HEK293T (cell line): ENCODE data around the gene EXOC7.
"Not testable (repeated sequence)": the region's sequence is repeated elsewhere in the genome, so short reads cannot be mapped to it uniquely, and the experiment has no call there.

Experiments used
- CTCF ChIA-PET: fragments of 350-600 bp; formaldehyde crosslinking; extraction: SDS; loops from one replicate; lab custom pipeline; 2021; ENCODE audit warnings: antibody characterized with exemption, inconsistent platforms; lab: Yijun Ruan, JAX
- POLR2A ChIA-PET: fragments of 350-600 bp; formaldehyde crosslinking; extraction: SDS; loops from one replicate; lab custom pipeline; 2020; ENCODE audit warnings: antibody characterized with exemption, inconsistent platforms; lab: Yijun Ruan, JAX
- DNase-seq: peaks from one replicate; pipeline ENCODE4 v3.0.0; 2012; ENCODE audit warnings: mixed read lengths; ENCODE audit errors: extremely low spot score
- ARNT ChIP-seq: fragments of 450-650 bp; IDR thresholded peaks from 2 replicates; pipeline ENCODE4 v1.6.1; 2017; ENCODE audit warnings: mild to moderate bottlenecking
- BHLHE40 ChIP-seq: fragments of 450-650 bp; IDR thresholded peaks from 2 replicates; pipeline ENCODE4 v1.6.1; 2016; ENCODE audit warnings: mild to moderate bottlenecking, moderate library complexity, borderline replicate concordance
- CTBP1 ChIP-seq: fragments of 450-650 bp; IDR thresholded peaks from 2 replicates; pipeline ENCODE4 v1.6.1; 2016; ENCODE audit warnings: borderline replicate concordance
- ELF4 ChIP-seq: fragments of 450-650 bp; IDR thresholded peaks from 2 replicates; pipeline ENCODE4 v1.6.1; 2017; ENCODE audit warnings: antibody characterized with exemption
- FOXA1 ChIP-seq: fragments of 450-650 bp; IDR thresholded peaks from 2 replicates; pipeline ENCODE4 v1.6.1; 2016; ENCODE audit warnings: mild to moderate bottlenecking
- FOXK2 ChIP-seq: fragments of 450-650 bp; IDR thresholded peaks from 2 replicates; pipeline ENCODE4 v1.6.1; 2016; ENCODE audit warnings: mild to moderate bottlenecking
- FOXM1 ChIP-seq: fragments of 450-650 bp; IDR thresholded peaks from 2 replicates; pipeline ENCODE4 v1.6.1; 2017; ENCODE audit warnings: mild to moderate bottlenecking, borderline replicate concordance
- HDGF ChIP-seq: fragments of 450-650 bp; IDR thresholded peaks from 2 replicates; pipeline ENCODE4 v1.6.1; 2017; ENCODE audit warnings: antibody characterized with exemption, borderline replicate concordance
- L3MBTL2 ChIP-seq: fragments of 450-650 bp; conservative IDR thresholded peaks from 2 replicates; pipeline ENCODE4 v1.6.1; 2016; ENCODE audit warnings: mild to moderate bottlenecking
- LEF1 ChIP-seq: fragments of 450-650 bp; IDR thresholded peaks from 2 replicates; pipeline ENCODE4 v1.6.1; 2017; ENCODE audit warnings: mild to moderate bottlenecking, borderline replicate concordance
- NFRKB ChIP-seq: fragments of 450-650 bp; IDR thresholded peaks from 2 replicates; pipeline ENCODE4 v1.6.1; 2016; ENCODE audit warnings: mild to moderate bottlenecking, moderate library complexity
- SP1 ChIP-seq: fragments of 450-650 bp; IDR thresholded peaks from 2 replicates; pipeline ENCODE4 v1.6.1; 2017
- SUZ12 ChIP-seq: fragments of 450-650 bp; IDR thresholded peaks from 2 replicates; pipeline ENCODE4 v1.6.1; 2016; ENCODE audit warnings: mild to moderate bottlenecking
- TARDBP ChIP-seq: fragments of 450-650 bp; IDR thresholded peaks from 2 replicates; pipeline ENCODE4 v1.6.1; 2016
- ZNF384 ChIP-seq: fragments of 450-650 bp; IDR thresholded peaks from 2 replicates; pipeline ENCODE4 v1.6.1; 2016
- TF ChIP-seq, protein P1 (sequence below): fragments of 450-650 bp; IDR thresholded peaks from 2 replicates; pipeline ENCODE4 v1.6.1; 2016

Gene EXOC7

DNA sequence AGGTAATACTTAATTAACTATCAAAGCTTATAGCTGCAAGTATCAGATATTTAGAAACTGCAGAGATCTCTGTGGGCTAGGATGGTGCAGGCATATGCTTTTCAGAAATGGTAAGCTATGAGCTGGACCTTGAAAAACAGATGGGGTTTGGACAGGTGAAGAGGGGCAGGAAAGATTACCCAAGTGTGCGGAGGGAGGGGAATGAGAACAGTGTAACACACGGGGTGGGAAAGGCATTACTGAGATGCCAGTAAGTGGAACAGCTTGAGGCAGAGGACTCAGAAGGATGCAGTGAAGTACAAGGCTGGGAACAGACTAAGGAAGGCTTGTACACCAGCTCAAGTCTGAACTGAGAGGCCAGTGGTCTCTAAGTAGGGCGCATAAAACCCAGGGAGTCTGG, 54.3 kb downstream of the EXOC7 start:
- ChIA-PET CTCF (no interaction called here), POLR2A (no interaction called here)
- no peak for DNase-seq
- TF ChIP-seq FOXA1, result no peak
- TF ChIP-seq FOXM1, result no peak
- no peak for TF ChIP-seq FOXK2
- TF ChIP-seq HDGF, result no peak
- no peak for TF ChIP-seq ELF4
- TF ChIP-seq ZNF384, result no peak
- no peak for TF ChIP-seq NFRKB
- TF ChIP-seq TARDBP, result no peak
- TF ChIP-seq, protein P1, sequence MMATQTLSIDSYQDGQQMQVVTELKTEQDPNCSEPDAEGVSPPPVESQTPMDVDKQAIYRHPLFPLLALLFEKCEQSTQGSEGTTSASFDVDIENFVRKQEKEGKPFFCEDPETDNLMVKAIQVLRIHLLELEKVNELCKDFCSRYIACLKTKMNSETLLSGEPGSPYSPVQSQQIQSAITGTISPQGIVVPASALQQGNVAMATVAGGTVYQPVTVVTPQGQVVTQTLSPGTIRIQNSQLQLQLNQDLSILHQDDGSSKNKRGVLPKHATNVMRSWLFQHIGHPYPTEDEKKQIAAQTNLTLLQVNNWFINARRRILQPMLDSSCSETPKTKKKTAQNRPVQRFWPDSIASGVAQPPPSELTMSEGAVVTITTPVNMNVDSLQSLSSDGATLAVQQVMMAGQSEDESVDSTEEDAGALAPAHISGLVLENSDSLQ, result no peak
- no peak for TF ChIP-seq SUZ12
- no peak for TF ChIP-seq SP1
- no peak for TF ChIP-seq L3MBTL2
- no peak for TF ChIP-seq CTBP1
- no peak for TF ChIP-seq ARNT
- TF ChIP-seq LEF1, result no peak
- TF ChIP-seq BHLHE40, result no peak

- TF ChIP-seq SUZ12 (no peak), BHLHE40 (no peak)
- CTCF ChIA-PET, result no interaction called here
- DNase-seq, result no peak
- POLR2A ChIA-PET, result no interaction called here
These were observed 54.9 kb downstream of the EXOC7 start for GRCh38 chr17:76048711-76049110.

DNA sequence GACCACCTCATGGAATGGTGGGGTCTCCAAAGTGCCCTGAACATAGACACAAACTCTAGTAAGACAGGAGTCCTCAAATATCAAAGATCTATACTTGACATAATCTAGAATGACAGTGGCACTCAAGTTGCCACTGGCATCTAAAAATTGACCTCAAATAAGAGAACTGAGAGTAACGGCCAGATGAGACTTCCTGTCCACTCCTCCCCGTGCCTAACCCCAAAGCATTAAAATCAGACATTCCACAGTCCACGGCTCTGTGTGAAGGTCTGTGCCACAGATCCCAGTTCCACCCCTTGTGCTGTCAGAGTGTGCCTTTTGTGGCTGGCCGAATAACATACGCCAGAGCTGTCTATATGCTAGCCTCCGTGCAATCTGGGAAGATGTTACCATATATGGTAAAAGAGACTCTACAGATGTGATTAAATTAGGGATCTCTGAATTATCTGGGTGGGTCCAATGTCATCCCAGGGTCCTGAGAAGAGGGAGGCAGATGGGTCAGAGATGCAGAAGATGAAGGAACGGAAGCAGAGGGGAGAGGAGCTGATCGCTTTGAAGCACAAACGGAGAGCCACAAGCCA, 55.5 kb downstream of the EXOC7 start:
- no peak for TF ChIP-seq NFRKB
- ChIA-PET CTCF (no interaction called here), POLR2A (no interaction called here)
- no peak for DNase-seq

DNA sequence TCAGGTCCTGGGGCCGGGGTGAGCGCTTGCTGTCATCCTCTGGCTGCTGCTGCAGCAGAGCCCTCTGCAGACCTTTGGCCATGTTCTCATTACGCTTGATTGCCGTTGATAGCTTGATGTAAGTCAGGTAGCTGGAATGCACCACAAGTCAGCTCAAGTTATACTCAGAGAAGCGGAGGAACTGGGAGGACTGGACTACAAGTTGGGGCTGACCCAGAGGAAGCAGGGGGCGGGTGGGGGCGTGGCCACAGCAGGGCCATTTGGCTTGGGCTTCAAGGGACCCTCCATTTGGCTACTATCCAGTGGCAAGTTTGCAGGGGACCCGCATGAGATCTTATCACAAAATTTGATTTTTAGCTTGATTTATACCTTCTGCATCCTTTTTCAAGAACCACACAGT, 57.5 kb downstream of the EXOC7 start:
- no peak for TF ChIP-seq TARDBP
- no peak for TF ChIP-seq BHLHE40
- TF ChIP-seq ARNT, result no peak
- no peak for TF ChIP-seq SP1
- no peak for TF ChIP-seq L3MBTL2
- TF ChIP-seq FOXM1, result no peak
- no peak for TF ChIP-seq CTBP1
- no peak for TF ChIP-seq HDGF
- TF ChIP-seq, protein P1, result no peak
- no peak for TF ChIP-seq FOXK2
- TF ChIP-seq ZNF384, result no peak
- TF ChIP-seq LEF1, result no peak
- no peak for TF ChIP-seq SUZ12
- TF ChIP-seq NFRKB, result no peak
- ChIA-PET CTCF (no interaction called here), POLR2A (interaction anchor here (0.6 kb wide), 1 partner anchor 12 kb away, joined by 3 read pairs; no protein-coding TSS in a partner anchor)
- DNase-seq, result no peak

DNA sequence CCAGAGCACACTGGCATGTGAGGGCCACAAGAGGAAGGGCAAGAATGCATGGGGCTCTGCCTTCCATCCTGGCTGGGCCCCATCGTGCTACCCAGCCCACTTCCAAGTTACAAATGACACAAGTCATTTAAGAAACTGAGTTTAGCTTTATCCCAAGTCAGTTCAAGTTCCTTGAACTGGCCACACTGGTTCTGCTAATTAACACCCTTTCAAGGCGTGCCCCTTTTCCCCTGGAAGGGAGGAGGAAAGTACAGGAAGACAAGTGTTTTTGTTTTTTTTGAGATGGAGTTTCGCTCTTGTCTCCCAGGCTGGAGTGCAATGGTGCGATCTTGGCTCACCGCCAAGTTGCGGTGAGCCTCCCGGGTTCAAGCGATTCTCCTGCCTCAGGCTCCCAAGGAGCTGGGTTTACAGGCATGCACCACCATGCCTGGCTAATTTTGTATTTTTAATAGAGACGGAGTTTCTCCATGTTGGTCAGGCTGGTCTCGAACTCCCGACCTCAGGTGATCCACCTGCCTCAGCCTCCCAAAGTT, 59.0 kb downstream of the EXOC7 start:
- DNase-seq, CTCF ChIA-PET, POLR2A ChIA-PET: not testable (repeated sequence)

DNA sequence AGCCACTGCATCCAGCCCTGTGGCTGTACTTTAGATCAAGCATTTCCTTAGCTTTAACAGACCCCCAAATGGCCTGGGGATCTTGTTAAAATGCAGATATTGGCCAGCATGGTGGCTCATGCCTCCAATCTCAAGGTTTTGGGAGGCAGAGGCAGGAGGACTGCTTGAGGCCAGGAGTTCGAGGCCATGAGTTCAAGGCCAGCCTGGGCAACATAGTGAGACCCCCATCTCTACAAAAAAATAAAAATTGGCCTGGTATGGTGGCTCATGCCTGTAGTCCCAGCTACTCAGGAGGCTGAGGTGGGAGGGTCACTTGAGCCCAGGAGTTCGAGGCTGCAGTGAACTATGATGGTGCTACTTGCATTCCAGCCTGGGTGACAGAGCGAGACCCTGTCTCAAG, 60.7 kb downstream of the EXOC7 start:
- POLR2A ChIA-PET, DNase-seq: not testable (repeated sequence)
- CTCF ChIA-PET, result interaction anchor here (0.6 to 1.2 kb wide), 2 partner anchors 195 to 235 kb away, joined by 3 read pairs; no protein-coding TSS in a partner anchor

DNA sequence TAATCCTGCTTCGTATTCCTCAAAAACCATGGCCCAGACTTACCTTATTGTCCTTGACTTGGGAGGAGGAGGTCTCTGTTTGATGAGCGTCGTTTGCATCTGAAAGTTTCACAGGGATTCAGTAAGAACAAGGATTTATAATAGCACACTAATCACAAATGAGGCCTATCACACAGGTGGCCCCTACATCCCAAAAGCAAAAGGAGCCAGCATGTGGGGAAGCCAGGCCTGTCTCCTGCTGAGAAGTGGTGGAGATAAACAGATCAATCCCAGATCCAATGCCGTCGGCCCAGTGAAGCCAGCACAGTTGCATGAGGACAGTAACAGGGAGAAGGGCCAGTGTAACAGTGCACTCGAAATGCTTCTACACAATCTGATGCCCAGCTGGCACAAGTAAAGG, 63.2 kb downstream of the EXOC7 start:
- CTCF ChIA-PET, result no interaction called here
- POLR2A ChIA-PET, result no interaction called here
- TF ChIP-seq FOXK2 (no peak), ELF4 (no peak), TARDBP (no peak), ARNT (no peak), SP1 (no peak), SUZ12 (no peak), BHLHE40 (no peak), ZNF384 (no peak), FOXM1 (no peak), FOXA1 (no peak), HDGF (no peak), LEF1 (no peak), L3MBTL2 (no peak), CTBP1 (no peak), NFRKB (no peak)
- TF ChIP-seq, protein P1, result no peak
- no peak for DNase-seq
